Endothelial cell of umbilical vein (primary cell): ENCODE data around the gene RAB37. TPM values are rescaled to one million over a fixed set of nuclear protein-coding genes. Genes with fewer than 3 reads are reported as not detected.

Experiments used
- BruUV-seq: library from RNA; stranded (reverse); fragments of 400-500 nt; replicated peaks from 2 replicates; lab custom pipeline; 2021; lab: Mats Ljungman, UMichigan
- CTCF ChIA-PET: fragments of 300-600, 350-600 bp; sonication (Branson Sonifier 250); formaldehyde crosslinking; loops from one replicate; lab custom pipeline; 2021; ENCODE audit warnings: antibody characterized with exemption, inconsistent platforms; lab: Charles Lee
- POLR2A ChIA-PET: fragments of 300-600, 350-600 bp; sonication (Branson Sonifier 250); formaldehyde crosslinking; loops from one replicate; lab custom pipeline; 2021; ENCODE audit warnings: antibody characterized with exemption, inconsistent platforms; lab: Charles Lee
- DNase-seq: peaks from one replicate; pipeline ENCODE4 v3.0.0-alpha.2; 2011; ENCODE audit warnings: low read depth, low spot score
- FAIRE-seq: peaks from 2 replicates; lab custom pipeline; 2011; peaks lifted over from hg19 to GRCh38; lab: Jason Lieb, UNC
- H2AFZ ChIP-seq: 2 replicates; pipeline ENCODE4 v1.6.0; 2012; ENCODE audit warnings: low read depth, low read length, control low read depth, inconsistent platforms
- H3K27ac ChIP-seq: 2 replicates; pipeline ENCODE4 v1.5.1; 2011; ENCODE audit warnings: low read depth, mild to moderate bottlenecking, control low read depth, low read length, moderate library complexity; ENCODE audit not compliant: insufficient read depth
- H3K27me3 ChIP-seq, 2 experiments: 2 replicates each; pipeline versions ENCODE4 v1.6.0 to v1.6.1; 2011; ENCODE audit warnings: low read length in 2 of 2, mixed read lengths in 1 of 2; ENCODE audit not compliant: control insufficient read depth in 2 of 2, insufficient read depth in 2 of 2
- H3K36me3 ChIP-seq, 2 experiments: 2 replicates in 1 of 2; 3 replicates in 1 of 2; pipeline ENCODE4 v1.5.1; 2011; ENCODE audit warnings: low read length in 2 of 2, mild to moderate bottlenecking in 1 of 2, moderate library complexity in 1 of 2; ENCODE audit not compliant: control insufficient read depth in 2 of 2, insufficient read depth in 2 of 2; ENCODE audit errors: extremely low read depth in 1 of 2
- H3K4me1 ChIP-seq: 3 replicates; pipeline ENCODE4 v1.5.1; 2011; ENCODE audit warnings: mild to moderate bottlenecking, low read length; ENCODE audit not compliant: control insufficient read depth, insufficient read depth; ENCODE audit errors: extremely low read depth
- H3K4me2 ChIP-seq: 2 replicates; pipeline ENCODE4 v1.6.1; 2011; ENCODE audit warnings: low read length, control low read depth, mixed read lengths; ENCODE audit not compliant: insufficient read depth
- H3K4me3 ChIP-seq, 3 experiments: fragments of 200-600 bp in 1 of 3; sonication (generic), shearing (Covaris generic) in 1 of 3; replicated peaks in 1 of 3; 2 replicates each; pipeline ENCODE4 v1.5.1; 2011 to 2016; ENCODE audit warnings: control low read depth in 3 of 3, low read length in 3 of 3, mild to moderate bottlenecking in 2 of 3, inconsistent platforms in 1 of 3, low read depth in 1 of 3, moderate library complexity in 1 of 3; ENCODE audit not compliant: insufficient read depth in 1 of 3
- H3K79me2 ChIP-seq: 2 replicates; pipeline ENCODE4 v1.6.0; 2012; ENCODE audit warnings: low read length, inconsistent platforms; ENCODE audit not compliant: control insufficient read depth, insufficient read depth
- H3K9ac ChIP-seq: replicated peaks from 2 replicates; pipeline ENCODE3; 2011; ENCODE audit warnings: low read length, control low read depth; ENCODE audit not compliant: insufficient read depth; ENCODE audit errors: extremely low read depth
- H3K9me1 ChIP-seq: replicated peaks from 3 replicates; pipeline ENCODE4 v1.6.0; 2011; ENCODE audit warnings: mild to moderate bottlenecking, low read length; ENCODE audit not compliant: control insufficient read depth, insufficient read depth; ENCODE audit errors: extremely low read depth
- H3K9me3 ChIP-seq: replicated peaks from 2 replicates; pipeline ENCODE4 v1.5.1; 2012; ENCODE audit warnings: low read length, inconsistent platforms; ENCODE audit not compliant: control insufficient read depth, insufficient read depth
- H4K20me1 ChIP-seq: replicated peaks from 2 replicates; pipeline ENCODE3; 2011; ENCODE audit warnings: mild to moderate bottlenecking, low read length; ENCODE audit not compliant: control insufficient read depth, insufficient read depth; ENCODE audit errors: extremely low read depth
- CTCF ChIP-seq, 2 donors: IDR thresholded peaks; 1 replicate in 1 of 2; 2 replicates in 1 of 2; pipeline ENCODE4 v1.5.1; 2011; ENCODE audit warnings: low read length in 2 of 2, mild to moderate bottlenecking in 2 of 2, moderate library complexity in 2 of 2, control low read depth in 1 of 2, inconsistent platforms in 1 of 2, low read depth in 1 of 2; ENCODE audit not compliant: insufficient read depth in 1 of 2; ENCODE audit errors: extremely low read depth in 1 of 2
- EZH2 ChIP-seq: IDR thresholded peaks from 2 replicates; pipeline ENCODE4 v1.6.1; 2012; ENCODE audit warnings: borderline replicate concordance, low read depth, mild to moderate bottlenecking, moderate library complexity, low read length, inconsistent platforms; ENCODE audit not compliant: severe bottlenecking
- FOS ChIP-seq: IDR thresholded peaks from 2 replicates; pipeline ENCODE4 v1.6.1; 2011; ENCODE audit warnings: mild to moderate bottlenecking, low read length, moderate library complexity, borderline replicate concordance; ENCODE audit not compliant: insufficient read depth
- GATA2 ChIP-seq: IDR thresholded peaks from 2 replicates; pipeline ENCODE4 v1.7.0; 2011; ENCODE audit warnings: low read depth, mild to moderate bottlenecking, moderate library complexity, mixed read lengths, low read length; ENCODE audit not compliant: insufficient read length, insufficient read depth
- JUN ChIP-seq: IDR thresholded peaks from 2 replicates; pipeline ENCODE4 v1.6.1; 2011; ENCODE audit warnings: borderline replicate concordance, low read depth; ENCODE audit not compliant: insufficient read length, insufficient read depth
- MAX ChIP-seq: IDR thresholded peaks from 2 replicates; pipeline ENCODE4 v1.6.1; 2011; ENCODE audit not compliant: insufficient read depth, insufficient read length
- MYC ChIP-seq: IDR thresholded peaks from one replicate; pipeline ENCODE4 v1.6.1; 2011; ENCODE audit warnings: mild to moderate bottlenecking, low read depth, low read length
- POLR2A ChIP-seq: IDR thresholded peaks from 2 replicates; pipeline ENCODE4 v1.6.1; 2012; ENCODE audit warnings: low read depth, mild to moderate bottlenecking, control low read depth, low read length
- POLR2AphosphoS5 ChIP-seq: IDR thresholded peaks from 2 replicates; pipeline ENCODE4 v1.6.1; 2012; ENCODE audit warnings: low read depth, mild to moderate bottlenecking, control low read depth, low read length, moderate library complexity; ENCODE audit not compliant: insufficient read depth
- dilution Hi-C: fragments of 300-500 bp; cut with MboI; formaldehyde crosslinking; loops from one replicate; pipeline ENCODE4 v1.15.0; 2019; ENCODE audit warnings: low sequenced_read_pairs; ENCODE audit not compliant: extremely low pct_ligation_motif_present
- intact Hi-C: fragments of 100-400 bp; cut with micrococcal nuclease; formaldehyde crosslinking; loops from one replicate; pipeline ENCODE4 v1.10.0; 2022
- polyA plus RNA-seq, 4 experiments: library from polyadenylated mRNA; depleted of rRNA in 3 of 4; stranded (reverse) in 3 of 4; unstranded in 1 of 4; fragments of >200 nt; gene quantifications; 2 replicates each; pipeline versions ENCODE4 v1.2.1 to v1.2.3, GENCODE V29; 2011 to 2012; ENCODE audit warnings: missing spikeins in 1 of 4
- total RNA-seq: library from RNA; stranded (reverse); gene quantifications from 2 replicates; pipeline ENCODE4 v1.2.3, GENCODE V29; 2021

RAB37 gene
- total and polyA plus RNA-seq, 2 donors (not counting 3 experiments of a cell fraction or from before 2014, with no cell fraction given) = 0.11 TPM; not detected in 1

DNA sequence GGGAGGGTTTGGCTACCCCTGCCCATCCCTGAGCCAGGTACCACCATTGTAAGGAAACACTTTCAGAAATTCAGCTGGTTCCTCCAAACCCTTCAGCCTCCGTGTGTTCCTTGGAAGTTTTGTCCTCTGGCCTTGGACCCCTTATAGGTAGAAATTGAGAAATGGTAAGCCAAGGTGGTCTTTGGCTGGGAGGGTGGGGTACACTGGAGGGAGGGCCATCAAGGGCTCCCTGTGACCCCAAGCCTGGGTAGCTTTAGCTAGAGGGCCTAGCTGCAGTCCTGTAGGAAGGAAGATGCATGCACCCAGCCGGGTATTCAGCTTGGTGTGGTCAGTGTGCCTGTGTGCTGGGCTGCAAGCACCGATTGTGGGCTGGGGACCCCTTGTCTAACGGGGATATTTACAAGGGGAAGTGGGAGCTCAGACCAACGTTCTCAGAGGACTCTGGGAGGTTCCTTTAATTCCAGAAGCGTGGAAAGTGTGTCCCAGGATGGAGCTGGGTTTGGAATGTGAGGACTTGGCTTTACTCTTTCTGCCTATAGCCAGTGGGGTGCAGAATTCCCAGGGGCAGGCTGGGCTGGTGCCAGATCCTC lies 32.3 kb downstream of the RAB37 start:
- no peak for FAIRE-seq
- intact Hi-C loops = no loop called here
- CTCF ChIA-PET = interaction anchor here (1.2 to 4.1 kb wide), 5 partner anchors 19 to 112 kb away, joined by 4 to 84 read pairs (median 5); no protein-coding TSS in a partner anchor

More for the DNA sequence above, 32.3 kb downstream of the RAB37 start:
- peaks cover 2% of the 10 kb centered on the region for H3K79me2 ChIP-seq
- POLR2A ChIA-PET = no interaction called here
- no TSS peak for BruUV-seq
- dilution Hi-C loops = no loop called here
- no peaks in the 10 kb centered on the region for H4K20me1 ChIP-seq
- no peak for DNase-seq
- peaks cover 3 to 32% of the 10 kb centered on the region in 2 experiments for H3K36me3 ChIP-seq
- no peak overlapping the region for H3K4me3 ChIP-seq
- H2AFZ ChIP-seq = no peak overlapping the region
- H3K4me1 ChIP-seq = no peaks in the 10 kb centered on the region
- H3K9me3 ChIP-seq = no peaks in the 10 kb centered on the region
- no peaks in the 10 kb centered on the region for H3K9me1 ChIP-seq
- H3K9ac ChIP-seq = no peak overlapping the region
- H3K27ac ChIP-seq = no peak overlapping the region
- no peak for TF ChIP-seq MYC
- no peak for TF ChIP-seq EZH2
- no peak for TF ChIP-seq GATA2
- TF ChIP-seq FOS = no peak
- TF ChIP-seq MAX = no peak
- TF ChIP-seq POLR2AphosphoS5 = no peak
- TF ChIP-seq CTCF (IDR thresholded peaks at IDR 0.05; ENCODE audit: extremely low read depth in 1 of 2, insufficient read depth in 1 of 2, low read depth in 1 of 2, low read length in 2 of 2) = no peak
- no peak for TF ChIP-seq POLR2A
- no peak for TF ChIP-seq JUN
- no peak overlapping the region for H3K4me2 ChIP-seq
- H3K27me3 ChIP-seq = no peaks in the 10 kb centered on the region
